ENCODE measurements around the gene ZNF613.
"Not testable (repeated sequence)": the region's sequence is repeated elsewhere in the genome, so short reads cannot be mapped to it uniquely, and the experiment has no call there.

The ZNF613 gene

GRCh38 chr19:51970718-51971117, 43.4 kb downstream of the ZNF613 start:
- no peak for DNase-seq
- H3K4me3 Mint-ChIP-seq = no peak overlapping the region
- H3K27ac Mint-ChIP-seq = no peak overlapping the region
- no peaks in the 10 kb centered on the region for H3K4me1 Mint-ChIP-seq (ENCODE audit: low read depth)
- peaks cover 53% of the 10 kb centered on the region for H3K9me3 Mint-ChIP-seq
- peaks cover 95% of the 10 kb centered on the region for H3K36me3 Mint-ChIP-seq (ENCODE audit: low read depth)
- no peaks in the 10 kb centered on the region for H3K27me3 Mint-ChIP-seq

GRCh38 chr19:51971624-51972023, 44.4 kb downstream of the ZNF613 start:
- H3K36me3 Mint-ChIP-seq (ENCODE audit: low read depth) = peaks cover 94% of the 10 kb centered on the region
- H3K27me3 Mint-ChIP-seq = no peaks in the 10 kb centered on the region
- peaks cover 56% of the 10 kb centered on the region for H3K9me3 Mint-ChIP-seq
- no peak for DNase-seq
- H3K4me3 Mint-ChIP-seq = no peak overlapping the region
- H3K27ac Mint-ChIP-seq = no peak overlapping the region
- H3K4me1 Mint-ChIP-seq (ENCODE audit: low read depth) = no peaks in the 10 kb centered on the region

- H3K4me3 Mint-ChIP-seq; H3K27me3 Mint-ChIP-seq; DNase-seq; H3K27ac Mint-ChIP-seq; H3K4me1 Mint-ChIP-seq (ENCODE audit: low read depth): not testable (repeated sequence)
- Mint-ChIP-seq H3K36me3 (ENCODE audit: low read depth) (peaks cover 98% of the 10 kb centered on the region), H3K9me3 (peaks cover 71% of the 10 kb centered on the region)
Observed at GRCh38 chr19:51975787-51976186, 48.5 kb downstream of the ZNF613 start.

- Mint-ChIP-seq H3K36me3 (ENCODE audit: low read depth) (peaks cover 98% of the 10 kb centered on the region), H3K9me3 (peaks cover 68% of the 10 kb centered on the region), H3K27ac (no peak overlapping the region), H3K27me3 (no peaks in the 10 kb centered on the region), H3K4me1 (ENCODE audit: low read depth) (peaks cover 2% of the 10 kb centered on the region), H3K4me3 (no peak overlapping the region)
- no peak for DNase-seq
Observed at GRCh38 chr19:51976852-51977251, 49.6 kb downstream of the ZNF613 start.

- peaks cover 2% of the 10 kb centered on the region for H3K4me1 Mint-ChIP-seq (ENCODE audit: low read depth)
- H3K4me3 Mint-ChIP-seq = no peak overlapping the region
- no peaks in the 10 kb centered on the region for H3K27me3 Mint-ChIP-seq
- H3K9me3 Mint-ChIP-seq = peaks cover 70% of the 10 kb centered on the region
- peaks cover 96% of the 10 kb centered on the region for H3K36me3 Mint-ChIP-seq (ENCODE audit: low read depth)
- H3K27ac Mint-ChIP-seq = no peak overlapping the region
- DNase-seq = no peak
Observed at GRCh38 chr19:51977346-51977745, 50.1 kb downstream of the ZNF613 start.

GRCh38 chr19:51978882-51979281, 51.6 kb downstream of the ZNF613 start:
- H3K9me3 Mint-ChIP-seq = peaks cover 76% of the 10 kb centered on the region
- H3K36me3 Mint-ChIP-seq (ENCODE audit: low read depth) = peaks cover 96% of the 10 kb centered on the region
- no peak overlapping the region for H3K27ac Mint-ChIP-seq
- H3K4me3 Mint-ChIP-seq = no peak overlapping the region
- peaks cover 7% of the 10 kb centered on the region for H3K4me1 Mint-ChIP-seq (ENCODE audit: low read depth)
- no peaks in the 10 kb centered on the region for H3K27me3 Mint-ChIP-seq
- DNase-seq = no peak

GRCh38 chr19:51980116-51980736, 53.0 kb downstream of the ZNF613 start:
- no peak for DNase-seq
- H3K27ac Mint-ChIP-seq = no peak overlapping the region
- H3K4me1 Mint-ChIP-seq (ENCODE audit: low read depth) = peaks cover 11% of the 10 kb centered on the region
- H3K9me3 Mint-ChIP-seq = peaks cover 76% of the 10 kb centered on the region
- H3K27me3 Mint-ChIP-seq = no peaks in the 10 kb centered on the region
- H3K4me3 Mint-ChIP-seq = no peak overlapping the region
- peaks cover 94% of the 10 kb centered on the region for H3K36me3 Mint-ChIP-seq (ENCODE audit: low read depth)

- not testable (repeated sequence) for H3K27me3 Mint-ChIP-seq, H3K4me3 Mint-ChIP-seq, DNase-seq, H3K27ac Mint-ChIP-seq
- H3K9me3 Mint-ChIP-seq = peaks cover 79% of the 10 kb centered on the region
- H3K36me3 Mint-ChIP-seq (ENCODE audit: low read depth) = peaks cover 93% of the 10 kb centered on the region
- H3K4me1 Mint-ChIP-seq (ENCODE audit: low read depth) = peaks cover 14% of the 10 kb centered on the region
Observed at GRCh38 chr19:51980926-51981325, 53.7 kb downstream of the ZNF613 start.

GRCh38 chr19:51983361-51983760, 56.1 kb downstream of the ZNF613 start:
- Mint-ChIP-seq H3K9me3 (peaks cover 74% of the 10 kb centered on the region), H3K4me3 (no peak overlapping the region), H3K27ac (no peak overlapping the region), H3K36me3 (ENCODE audit: low read depth) (peaks cover 87% of the 10 kb centered on the region), H3K4me1 (ENCODE audit: low read depth) (peaks cover 26% of the 10 kb centered on the region), H3K27me3 (no peaks in the 10 kb centered on the region)
- DNase-seq = no peak

GRCh38 chr19:51986309-51987291, 59.3 kb downstream of the ZNF613 start, which contains the start of gene ZNF350:
ZNF350 (minus strand) TSS chr19:51986840; CDS start chr19:51974360, 12,480 bp downstream.
- peak within 1 kb of the TSS; percentile 91 for H3K27ac Mint-ChIP-seq
- peaks cover 78% of the 10 kb centered on the region for H3K36me3 Mint-ChIP-seq (ENCODE audit: low read depth)
- H3K9me3 Mint-ChIP-seq = peaks cover 63% of the 10 kb centered on the region
- peaks cover 24% of the 10 kb centered on the region for H3K4me1 Mint-ChIP-seq (ENCODE audit: low read depth)
- H3K27me3 Mint-ChIP-seq = no peaks in the 10 kb centered on the region
- peak; percentile 84 for DNase-seq
- peak within 1 kb of the TSS; percentile 97 for H3K4me3 Mint-ChIP-seq

- DNase-seq = no peak
- Mint-ChIP-seq H3K36me3 (ENCODE audit: low read depth) (peaks cover 88% of the 10 kb centered on the region), H3K4me1 (ENCODE audit: low read depth) (no peaks in the 10 kb centered on the region), H3K9me3 (peaks cover 63% of the 10 kb centered on the region), H3K27ac (no peak overlapping the region), H3K27me3 (no peaks in the 10 kb centered on the region), H3K4me3 (no peak overlapping the region)
Observed at GRCh38 chr19:51993422-51993821, 66.2 kb downstream of the ZNF613 start.

- no peak for DNase-seq
- no peaks in the 10 kb centered on the region for H3K27me3 Mint-ChIP-seq
- no peak overlapping the region for H3K27ac Mint-ChIP-seq
- H3K9me3 Mint-ChIP-seq = peaks cover 60% of the 10 kb centered on the region
- no peaks in the 10 kb centered on the region for H3K4me1 Mint-ChIP-seq (ENCODE audit: low read depth)
- H3K4me3 Mint-ChIP-seq = no peak overlapping the region
- peaks cover 88% of the 10 kb centered on the region for H3K36me3 Mint-ChIP-seq (ENCODE audit: low read depth)
Observed at GRCh38 chr19:51994048-51994644, 66.9 kb downstream of the ZNF613 start.
